Karpas-422 (cell line): ENCODE data around the gene INTS11. TPM values are rescaled to one million over a fixed set of nuclear protein-coding genes. Genes with fewer than 3 reads are reported as not detected.

Experiments used
- DNase-seq: peaks from one replicate; pipeline ENCODE4 v3.0.0-alpha.2; 2015
- H2AFZ ChIP-seq: fragments of 200-600 bp; sonication (generic); 2 replicates; pipeline ENCODE4 v1.6.1; 2014; ENCODE audit warnings: antibody characterized with exemption, low read length, mixed read lengths
- H3K27ac ChIP-seq: fragments of 200-600 bp; sonication (generic); 2 replicates; pipeline ENCODE4 v1.5.1; 2014; ENCODE audit warnings: mild to moderate bottlenecking, low read length, moderate library complexity
- H3K27me3 ChIP-seq: fragments of 200-600 bp; sonication (generic); 2 replicates; pipeline ENCODE4 v1.6.1; 2014; ENCODE audit warnings: low read length, mixed read lengths
- H3K36me3 ChIP-seq: fragments of 200-600 bp; sonication (generic); 2 replicates; pipeline ENCODE4 v1.6.1; 2014; ENCODE audit warnings: low read length, mixed read lengths; ENCODE audit not compliant: insufficient read depth
- H3K4me1 ChIP-seq: fragments of 200-600 bp; sonication (generic); 2 replicates; pipeline ENCODE4 v1.6.1; 2014; ENCODE audit warnings: mild to moderate bottlenecking, low read length, mixed read lengths
- H3K4me2 ChIP-seq: fragments of 200-600 bp; sonication (generic); 2 replicates; pipeline ENCODE4 v1.6.1; 2014; ENCODE audit warnings: low read length, low read depth, mild to moderate bottlenecking; ENCODE audit not compliant: poor library complexity, severe bottlenecking
- H3K4me3 ChIP-seq: fragments of 200-600 bp; sonication (generic); 2 replicates; pipeline ENCODE4 v1.5.1; 2014; ENCODE audit warnings: mild to moderate bottlenecking, antibody characterized with exemption, low read length, mixed read lengths
- H3K79me2 ChIP-seq: fragments of 200-600 bp; sonication (generic); 2 replicates; pipeline ENCODE4 v1.6.1; 2014; ENCODE audit warnings: mild to moderate bottlenecking, low read length, mixed read lengths
- H3K9ac ChIP-seq: fragments of 200-600 bp; sonication (generic); 2 replicates; pipeline ENCODE4 v1.6.0; 2014; ENCODE audit warnings: low read length
- H3K9me2 ChIP-seq: fragments of 200-600 bp; sonication (generic), shearing (Covaris generic); replicated peaks from 2 replicates; pipeline ENCODE4 v1.6.0; 2014; ENCODE audit warnings: mild to moderate bottlenecking, low read length, moderate library complexity; ENCODE audit not compliant: insufficient read depth
- H3K9me3 ChIP-seq: fragments of 300-700, 200-600 bp; sonication (generic); 2 replicates; pipeline ENCODE4 v1.6.1; 2014; ENCODE audit warnings: low read length, mixed read lengths
- H4K20me1 ChIP-seq: fragments of 200-600 bp; sonication (generic); 2 replicates; pipeline ENCODE4 v1.6.1; 2014; ENCODE audit warnings: mild to moderate bottlenecking, antibody characterized with exemption, low read length, low read depth; ENCODE audit not compliant: insufficient read depth
- total RNA-seq: library from RNA; depleted of rRNA; stranded (reverse); fragments of >200 nt; shearing (Covaris generic); gene quantifications from 2 replicates; pipeline ENCODE4 v1.2.3, GENCODE V29; 2014; ENCODE audit warnings: low replicate concordance

INTS11 gene
- total RNA-seq, 1 experiment from 2014 or later, result 69.8 TPM

GRCh38 chr1:1354271-1355247 lies 30.1 kb upstream of the INTS11 start:
- DNase-seq, result no peak
- Histone ChIP-seq H3K4me1 (peaks cover 23% of the 10 kb centered on the region), H3K9me2 (no peaks in the 10 kb centered on the region), H3K27me3 (no peaks in the 10 kb centered on the region), H3K4me3 (no peak overlapping the region), H2AFZ (no peak overlapping the region), H3K4me2 (no peak overlapping the region), H3K27ac (no peak overlapping the region), H4K20me1 (peaks cover 11% of the 10 kb centered on the region; the same call in 1 of the 2 replicates), H3K79me2 (no peaks in the 10 kb centered on the region), H3K36me3 (no peaks in the 10 kb centered on the region), H3K9ac (no peak overlapping the region), H3K9me3 (no peaks in the 10 kb centered on the region)

- Histone ChIP-seq H3K4me2 (peak overlapping the region; percentile 29), H3K9me3 (no peaks in the 10 kb centered on the region), H3K9me2 (no peaks in the 10 kb centered on the region), H2AFZ (no peak overlapping the region), H3K4me3 (no peak overlapping the region), H3K9ac (no peak overlapping the region), H3K27me3 (no peaks in the 10 kb centered on the region), H3K4me1 (peaks cover 23% of the 10 kb centered on the region), H3K36me3 (no peaks in the 10 kb centered on the region), H4K20me1 (peaks cover 11% of the 10 kb centered on the region; the same call in 1 of the 2 replicates), H3K79me2 (peaks cover 3% of the 10 kb centered on the region), H3K27ac (no peak overlapping the region)
- DNase-seq, result peak; percentile 52
Measured at GRCh38 chr1:1353389-1354151, 29.1 kb upstream of the INTS11 start.

GRCh38 chr1:1352786-1353388 lies 28.4 kb upstream of the INTS11 start:
- H3K9ac ChIP-seq, result peak overlapping the region; percentile 33; the same call in 1 of the 2 replicates
- H3K79me2 ChIP-seq, result peaks cover 10% of the 10 kb centered on the region
- H2AFZ ChIP-seq, result no peak overlapping the region
- H3K9me3 ChIP-seq, result no peaks in the 10 kb centered on the region
- no peaks in the 10 kb centered on the region for H3K36me3 ChIP-seq
- H3K27ac ChIP-seq, result no peak overlapping the region
- peak; percentile 83 for DNase-seq
- H3K27me3 ChIP-seq, result no peaks in the 10 kb centered on the region
- H3K4me1 ChIP-seq, result peaks cover 26% of the 10 kb centered on the region
- peak overlapping the region; percentile 29 for H3K4me2 ChIP-seq
- H3K9me2 ChIP-seq, result no peaks in the 10 kb centered on the region
- peaks cover 11% of the 10 kb centered on the region; the same call in 1 of the 2 replicates for H4K20me1 ChIP-seq
- H3K4me3 ChIP-seq, result peak overlapping the region; percentile 3; the same call in 1 of the 2 replicates

- Histone ChIP-seq H3K36me3 (no peaks in the 10 kb centered on the region), H3K27ac (no peak overlapping the region), H4K20me1 (peaks cover 20% of the 10 kb centered on the region; the same call in 1 of the 2 replicates), H2AFZ (no peak overlapping the region), H3K79me2 (peaks cover 21% of the 10 kb centered on the region), H3K4me1 (peaks cover 37% of the 10 kb centered on the region), H3K27me3 (no peaks in the 10 kb centered on the region), H3K4me3 (peak overlapping the region; percentile 3; the same call in 1 of the 2 replicates), H3K9me3 (no peaks in the 10 kb centered on the region), H3K4me2 (peak overlapping the region; percentile 29), H3K9me2 (no peaks in the 10 kb centered on the region), H3K9ac (peak overlapping the region; percentile 33; the same call in 1 of the 2 replicates)
- DNase-seq, result no peak
Measured at GRCh38 chr1:1351511-1352427, 27.3 kb upstream of the INTS11 start.

- peak within 1 kb of the TSS; percentile 99 for H3K4me3 ChIP-seq
- peak within 1 kb of the TSS; percentile 99 for H3K9ac ChIP-seq
- H3K27me3 ChIP-seq, result no peaks in the 10 kb centered on the region
- H3K9me2 ChIP-seq, result no peaks in the 10 kb centered on the region
- peak within 1 kb of the TSS; percentile 86 for H3K27ac ChIP-seq
- H3K36me3 ChIP-seq, result no peaks in the 10 kb centered on the region
- H3K4me2 ChIP-seq, result peak within 1 kb of the TSS; percentile 94
- DNase-seq, result peak; percentile 89
- H3K4me1 ChIP-seq, result peaks cover 57% of the 10 kb centered on the region
- H4K20me1 ChIP-seq, result peaks cover 40% of the 10 kb centered on the region; the same call in 1 of the 2 replicates
- no peak within 1 kb of the TSS for H2AFZ ChIP-seq
- H3K9me3 ChIP-seq, result no peaks in the 10 kb centered on the region
- H3K79me2 ChIP-seq, result peaks cover 45% of the 10 kb centered on the region
Measured at GRCh38 chr1:1349256-1350012, 25.0 kb upstream of the INTS11 start, which contains the start of gene DVL1. Gene DVL1, minus strand, starts transcription at chr1:1349418. Its CDS starts 353 bp downstream, at chr1:1349065.

- Histone ChIP-seq H3K4me3 (peak overlapping the region; percentile 99), H3K9me3 (no peaks in the 10 kb centered on the region), H3K36me3 (no peaks in the 10 kb centered on the region), H3K27ac (peak overlapping the region; percentile 86), H3K9me2 (no peaks in the 10 kb centered on the region), H3K79me2 (peaks cover 53% of the 10 kb centered on the region), H3K4me2 (peak overlapping the region; percentile 94), H3K27me3 (no peaks in the 10 kb centered on the region), H4K20me1 (peaks cover 46% of the 10 kb centered on the region; the same call in 1 of the 2 replicates), H2AFZ (no peak overlapping the region), H3K9ac (peak overlapping the region; percentile 99), H3K4me1 (peaks cover 57% of the 10 kb centered on the region)
- DNase-seq, result peak; percentile 55
Measured at GRCh38 chr1:1348420-1349255, 24.2 kb upstream of the INTS11 start.
